DND-41 (cell line): Measurements from ENCODE around the gene SDF2L1.

Source experiments
- ATAC-seq: fragments of 200-7000 bp; cut with Tn5 transposase; 3 replicates; pipeline ENCODE4 v1.9.1; 2021; ENCODE audit warnings: low read depth; ENCODE audit not compliant: insufficient read depth
- DNase-seq: peaks from one replicate; pipeline ENCODE4 v3.0.0-alpha.2; 2020
- H2AFZ ChIP-seq: 2 replicates; pipeline ENCODE4 v1.6.0; 2012; ENCODE audit warnings: low read depth, low read length
- H3K27ac ChIP-seq: 2 replicates; pipeline ENCODE4 v1.5.1; 2012; ENCODE audit warnings: low read length, inconsistent platforms
- H3K27me3 ChIP-seq: fragments of 200-600 bp; sonication (generic); 2 replicates; pipeline ENCODE4 v1.6.0; 2012; ENCODE audit warnings: low read length, mild to moderate bottlenecking, inconsistent platforms; ENCODE audit not compliant: insufficient read depth, poor library complexity
- H3K36me3 ChIP-seq: 2 replicates; pipeline ENCODE4 v1.5.1; 2012; ENCODE audit warnings: low read length, inconsistent platforms; ENCODE audit not compliant: insufficient read depth
- H3K4me1 ChIP-seq: 2 replicates; pipeline ENCODE4 v1.5.1; 2012; ENCODE audit warnings: mild to moderate bottlenecking, low read length; ENCODE audit not compliant: insufficient read depth
- H3K4me2 ChIP-seq: 2 replicates; pipeline ENCODE4 v1.6.0; 2012; ENCODE audit warnings: mild to moderate bottlenecking, moderate library complexity, low read length, inconsistent platforms; ENCODE audit not compliant: insufficient read depth
- H3K4me3 ChIP-seq, 2 experiments: fragments of 200-600 bp in 1 of 2; shearing (Covaris generic) in 1 of 2; 2 replicates each; pipeline ENCODE4 v1.5.1; 2012 to 2016; ENCODE audit warnings: inconsistent platforms in 2 of 2, low read length in 2 of 2, mild to moderate bottlenecking in 2 of 2, low read depth in 1 of 2, moderate library complexity in 1 of 2
- H3K79me2 ChIP-seq: 2 replicates; pipeline ENCODE4 v1.6.0; 2012; ENCODE audit warnings: low read length, inconsistent platforms; ENCODE audit not compliant: insufficient read depth
- H3K9ac ChIP-seq: 2 replicates; pipeline ENCODE4 v1.6.0; 2012; ENCODE audit warnings: low read depth, mild to moderate bottlenecking, inconsistent platforms, low read length, moderate library complexity
- H3K9me3 ChIP-seq: 2 replicates; pipeline ENCODE4 v1.5.1; 2012; ENCODE audit warnings: low read length, moderate library complexity, mild to moderate bottlenecking, inconsistent platforms; ENCODE audit not compliant: insufficient read depth, severe bottlenecking
- H4K20me1 ChIP-seq: 2 replicates; pipeline ENCODE4 v1.6.0; 2012; ENCODE audit warnings: low read length; ENCODE audit not compliant: insufficient read depth
- CTCF ChIP-seq: IDR thresholded peaks from 2 replicates; pipeline ENCODE4 v1.5.1; 2012; ENCODE audit warnings: borderline replicate concordance, low read length, moderate library complexity, mild to moderate bottlenecking; ENCODE audit not compliant: poor library complexity, severe bottlenecking; ENCODE audit errors: extremely low read depth
- EZH2 ChIP-seq: IDR thresholded peaks from 3 replicates; pipeline ENCODE4 v1.6.1; 2012; ENCODE audit warnings: borderline replicate concordance, low read depth, mild to moderate bottlenecking, moderate library complexity, low read length, inconsistent platforms; ENCODE audit not compliant: severe bottlenecking

Gene SDF2L1

DNA sequence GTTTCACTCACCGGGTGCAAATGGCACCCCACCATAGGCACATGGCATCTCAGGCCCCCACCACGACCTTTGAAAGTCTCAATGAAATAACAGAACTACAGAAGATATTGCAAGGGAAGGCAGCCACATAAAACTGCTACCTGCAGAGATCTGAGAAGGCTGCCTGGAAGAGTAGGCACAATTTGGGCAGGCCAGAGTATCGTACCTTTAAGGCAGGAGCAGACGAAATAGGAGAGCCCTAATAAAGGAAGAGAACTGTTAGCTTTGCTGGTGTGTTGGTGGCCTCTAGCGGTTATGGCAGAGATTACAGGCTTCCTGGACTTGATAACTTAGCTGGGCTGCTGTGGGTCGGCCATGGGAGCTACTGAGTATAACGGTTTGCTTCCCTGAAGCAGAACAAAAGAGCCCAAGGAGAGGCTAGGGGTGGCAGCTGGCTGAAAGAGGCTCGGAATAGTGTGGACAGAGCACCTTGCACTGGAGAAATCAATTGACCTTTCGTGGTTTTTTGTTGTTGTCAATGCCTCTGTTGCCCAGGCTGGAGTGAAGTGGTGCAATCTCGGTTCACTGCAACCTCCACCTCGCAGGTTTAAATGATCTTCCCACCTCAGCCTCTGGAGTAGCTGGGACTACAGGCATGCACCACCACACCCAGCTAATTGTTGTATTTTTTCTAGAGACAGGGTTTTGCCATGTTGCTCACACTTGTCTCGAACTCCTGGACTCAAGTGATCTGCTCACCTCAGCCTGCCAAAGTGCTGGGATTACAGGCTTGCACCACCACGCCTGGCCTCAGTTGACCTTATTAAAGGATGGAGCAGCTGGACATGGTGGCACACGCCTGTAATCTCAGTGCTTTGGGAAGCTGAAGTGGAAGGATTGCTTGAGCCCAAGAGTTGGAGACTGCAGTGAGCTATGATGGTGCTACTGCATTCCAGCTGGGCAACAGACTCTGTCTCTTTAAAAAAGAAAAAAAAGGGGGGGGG lies 4.8 kb downstream of the SDF2L1 start:
- H3K36me3 ChIP-seq: peaks cover 44% of the 10 kb centered on the region
- TF ChIP-seq CTCF (peak; percentile 96), EZH2 (no peak)
- peak overlapping the region; percentile 49; the same call in 1 of the 2 replicates for H3K27ac ChIP-seq
- ATAC-seq: peak; percentile 47
- H2AFZ ChIP-seq: 0 out of 2 replicates have a peak overlapping the region, but pooled peaks have one; percentile 40
- peaks cover 57% of the 10 kb centered on the region for H3K79me2 ChIP-seq
- DNase-seq: peak; percentile 86
- peaks cover 18% of the 10 kb centered on the region for H4K20me1 ChIP-seq
- H3K27me3 ChIP-seq: no peaks in the 10 kb centered on the region
- peak overlapping the region; percentile 32 for H3K4me2 ChIP-seq
- H3K4me3 ChIP-seq: no peak overlapping the region
- H3K9ac ChIP-seq: peak overlapping the region; percentile 23
- no peaks in the 10 kb centered on the region for H3K9me3 ChIP-seq
- H3K4me1 ChIP-seq: peaks cover 57% of the 10 kb centered on the region

- H3K27ac ChIP-seq: peak overlapping the region; percentile 22; the same call in 1 of the 2 replicates
- no peak overlapping the region for H2AFZ ChIP-seq
- H4K20me1 ChIP-seq: peaks cover 13% of the 10 kb centered on the region
- ATAC-seq (no peak), DNase-seq (no peak)
- H3K36me3 ChIP-seq: peaks cover 47% of the 10 kb centered on the region
- peak overlapping the region; percentile 87 for H3K9ac ChIP-seq
- H3K27me3 ChIP-seq: no peaks in the 10 kb centered on the region
- TF ChIP-seq CTCF: no peak
- no peak for TF ChIP-seq EZH2
- no peaks in the 10 kb centered on the region for H3K9me3 ChIP-seq
- H3K4me1 ChIP-seq: peaks cover 57% of the 10 kb centered on the region
- peak overlapping the region; percentile 84 for H3K4me2 ChIP-seq
- H3K4me3 ChIP-seq: peak overlapping the region in 1 of 2 experiments; percentile 81; a peak in 2 of 4 replicates
- H3K79me2 ChIP-seq: peaks cover 61% of the 10 kb centered on the region
Observed at GRCh38 chr22:21650280-21650679, 8.2 kb downstream of the SDF2L1 start.

GRCh38 chr22:21650823-21651520 lies 8.9 kb downstream of the SDF2L1 start:
- Histone ChIP-seq H3K4me1 (peaks cover 61% of the 10 kb centered on the region), H3K4me3 (peak overlapping the region; percentile 81 to 94), H2AFZ (peak overlapping the region; percentile 82), H3K9ac (peak overlapping the region; percentile 87), H3K79me2 (peaks cover 59% of the 10 kb centered on the region), H3K4me2 (peak overlapping the region; percentile 84), H4K20me1 (peaks cover 13% of the 10 kb centered on the region), H3K36me3 (peaks cover 42% of the 10 kb centered on the region), H3K9me3 (no peaks in the 10 kb centered on the region), H3K27ac (peak overlapping the region; percentile 91), H3K27me3 (no peaks in the 10 kb centered on the region)
- no peak for TF ChIP-seq EZH2
- no peak for TF ChIP-seq CTCF
- DNase-seq: peak; percentile 55
- ATAC-seq: peak; percentile 25
